Left ventricle myocardium inferior (tissue), 1 donor: Measurements from ENCODE around the gene DCC. TPM values are rescaled to one million over a fixed set of nuclear protein-coding genes. Genes with fewer than 3 reads are reported as not detected.

ENCODE experiments used
- DNase-seq: peaks from one replicate; pipeline ENCODE4 v3.0.0-alpha.2; 2020
- H3K27ac ChIP-seq: fragments of 200-600 bp; replicated peaks from 2 replicates; pipeline ENCODE4 v1.8.0; 2021
- H3K27me3 ChIP-seq: fragments of 200-600 bp; 2 replicates; pipeline ENCODE4 v1.8.0; 2021; ENCODE audit warnings: low read depth
- H3K36me3 ChIP-seq: fragments of 200-600 bp; 2 replicates; pipeline ENCODE4 v1.8.0; 2021
- H3K4me1 ChIP-seq: fragments of 200-600 bp; 2 replicates; pipeline ENCODE4 v1.8.0; 2021
- H3K4me3 ChIP-seq: fragments of 200-600 bp; 2 replicates; pipeline ENCODE4 v1.8.0; 2021; ENCODE audit warnings: mild to moderate bottlenecking, moderate library complexity
- H3K9me3 ChIP-seq: fragments of 200-600 bp; replicated peaks from 2 replicates; pipeline ENCODE4 v1.8.0; 2021
- CTCF ChIP-seq: fragments of 200-600 bp; IDR thresholded peaks from 2 replicates; pipeline ENCODE4 v1.8.0; 2021; ENCODE audit warnings: antibody characterized with exemption, mild to moderate bottlenecking, borderline replicate concordance
- intact Hi-C: fragments of 100-400 bp; cut with micrococcal nuclease; formaldehyde crosslinking; loops from one replicate; pipeline ENCODE4 v1.11.0; 2022
- total RNA-seq: library from RNA; stranded (reverse); fragmentation: NEBNext Ultra II Directional; extraction: Animal tissue kit (Norgen Biotek cat#: 25700); gene quantifications from one replicate; pipeline ENCODE4 v1.2.1, GENCODE V29; 2021
- donor health status: DM: no; HTN: yes; CAD: no; lungs with severe emphysema.

DCC gene
- total RNA-seq, 1 donor from 2014 or later, result not detected

GRCh38 chr18:52816121-52816520 lies 476.1 kb downstream of the DCC start:
- DNase-seq, result no peak
- no peaks in the 10 kb centered on the region for H3K36me3 ChIP-seq
- intact Hi-C loops, result no loop called here
- H3K9me3 ChIP-seq, result no peaks in the 10 kb centered on the region
- no peaks in the 10 kb centered on the region for H3K4me1 ChIP-seq
- no peak for TF ChIP-seq CTCF
- H3K4me3 ChIP-seq, result no peak overlapping the region
- no peaks in the 10 kb centered on the region for H3K27me3 ChIP-seq
- H3K27ac ChIP-seq, result no peak overlapping the region

GRCh38 chr18:52822160-52822559 lies 482.2 kb downstream of the DCC start:
- intact Hi-C loops, result no loop called here
- no peak for DNase-seq
- Histone ChIP-seq H3K9me3 (no peaks in the 10 kb centered on the region), H3K27ac (no peak overlapping the region), H3K27me3 (no peaks in the 10 kb centered on the region), H3K4me1 (no peaks in the 10 kb centered on the region), H3K36me3 (no peaks in the 10 kb centered on the region), H3K4me3 (no peak overlapping the region)
- no peak for TF ChIP-seq CTCF

GRCh38 chr18:52824126-52824525 lies 484.1 kb downstream of the DCC start:
- no peaks in the 10 kb centered on the region for H3K36me3 ChIP-seq
- no peak for DNase-seq
- TF ChIP-seq CTCF, result no peak
- no peaks in the 10 kb centered on the region for H3K4me1 ChIP-seq
- no peak overlapping the region for H3K27ac ChIP-seq
- intact Hi-C loops, result no loop called here
- H3K9me3 ChIP-seq, result no peaks in the 10 kb centered on the region
- no peaks in the 10 kb centered on the region for H3K27me3 ChIP-seq
- H3K4me3 ChIP-seq, result no peak overlapping the region

- DNase-seq, result no peak
- Histone ChIP-seq H3K36me3 (no peaks in the 10 kb centered on the region), H3K27me3 (no peaks in the 10 kb centered on the region), H3K4me3 (no peak overlapping the region), H3K27ac (no peak overlapping the region), H3K9me3 (no peaks in the 10 kb centered on the region), H3K4me1 (no peaks in the 10 kb centered on the region)
- TF ChIP-seq CTCF, result no peak
- intact Hi-C loops, result no loop called here
These were observed 487.0 kb downstream of the DCC start for GRCh38 chr18:52826994-52827393.

GRCh38 chr18:52829320-52829719 lies 489.3 kb downstream of the DCC start:
- Histone ChIP-seq H3K9me3 (no peaks in the 10 kb centered on the region), H3K27ac (no peak overlapping the region), H3K4me1 (no peaks in the 10 kb centered on the region), H3K4me3 (no peak overlapping the region), H3K36me3 (no peaks in the 10 kb centered on the region), H3K27me3 (no peaks in the 10 kb centered on the region)
- no peak for TF ChIP-seq CTCF
- intact Hi-C loops, result no loop called here
- no peak for DNase-seq
